Ishikawa (cell line): ENCODE data around the gene A3GALT2.

Source experiments
- CEBPB ChIP-seq: IDR thresholded peaks from 2 replicates; pipeline ENCODE4 v1.6.1; 2012
- CREB1 ChIP-seq: IDR thresholded peaks from 2 replicates; pipeline ENCODE4 v1.6.1; 2012; ENCODE audit warnings: low read depth
- EGR1 ChIP-seq: IDR thresholded peaks from 2 replicates; pipeline ENCODE4 v1.6.1; 2012
- EP300 ChIP-seq: IDR thresholded peaks from 2 replicates; pipeline ENCODE4 v1.6.1; 2012; ENCODE audit warnings: borderline replicate concordance
- FOXM1 ChIP-seq: IDR thresholded peaks from 2 replicates; pipeline ENCODE4 v1.6.1; 2012; ENCODE audit warnings: low read depth, borderline replicate concordance
- NFIC ChIP-seq: IDR thresholded peaks from 2 replicates; pipeline ENCODE4 v1.6.1; 2012
- RAD21 ChIP-seq: IDR thresholded peaks from 2 replicates; pipeline ENCODE4 v1.6.1; 2012; ENCODE audit warnings: low read depth
- TAF1 ChIP-seq: IDR thresholded peaks from 2 replicates; pipeline ENCODE4 v1.6.1; 2012; ENCODE audit warnings: low read depth, mild to moderate bottlenecking
- TCF12 ChIP-seq: IDR thresholded peaks from 2 replicates; pipeline ENCODE4 v1.6.1; 2012; ENCODE audit warnings: low read depth
- TEAD4 ChIP-seq: IDR thresholded peaks from 2 replicates; pipeline ENCODE4 v1.6.1; 2012
- USF1 ChIP-seq: IDR thresholded peaks from 2 replicates; pipeline ENCODE4 v1.6.1; 2012
- YY1 ChIP-seq: IDR thresholded peaks from 2 replicates; pipeline ENCODE4 v1.6.1; 2012; ENCODE audit warnings: low read depth
- ZBTB7A ChIP-seq: IDR thresholded peaks from 2 replicates; pipeline ENCODE4 v1.6.1; 2012; ENCODE audit warnings: low read depth
- TF ChIP-seq, protein P1 (sequence below): IDR thresholded peaks from 2 replicates; pipeline ENCODE4 v1.6.1; 2012; ENCODE audit warnings: low read depth, mild to moderate bottlenecking
- TF ChIP-seq, protein P2 (sequence below): IDR thresholded peaks from 2 replicates; pipeline ENCODE4 v1.6.1; 2012

A3GALT2 gene

GRCh38 chr1:33275195-33275594 is 45.7 kb downstream of the A3GALT2 start:
- TF ChIP-seq YY1 (no peak), ZBTB7A (no peak), TAF1 (no peak), USF1 (no peak), CREB1 (no peak), TCF12 (no peak), EP300 (no peak)
- TF ChIP-seq, protein P1, sequence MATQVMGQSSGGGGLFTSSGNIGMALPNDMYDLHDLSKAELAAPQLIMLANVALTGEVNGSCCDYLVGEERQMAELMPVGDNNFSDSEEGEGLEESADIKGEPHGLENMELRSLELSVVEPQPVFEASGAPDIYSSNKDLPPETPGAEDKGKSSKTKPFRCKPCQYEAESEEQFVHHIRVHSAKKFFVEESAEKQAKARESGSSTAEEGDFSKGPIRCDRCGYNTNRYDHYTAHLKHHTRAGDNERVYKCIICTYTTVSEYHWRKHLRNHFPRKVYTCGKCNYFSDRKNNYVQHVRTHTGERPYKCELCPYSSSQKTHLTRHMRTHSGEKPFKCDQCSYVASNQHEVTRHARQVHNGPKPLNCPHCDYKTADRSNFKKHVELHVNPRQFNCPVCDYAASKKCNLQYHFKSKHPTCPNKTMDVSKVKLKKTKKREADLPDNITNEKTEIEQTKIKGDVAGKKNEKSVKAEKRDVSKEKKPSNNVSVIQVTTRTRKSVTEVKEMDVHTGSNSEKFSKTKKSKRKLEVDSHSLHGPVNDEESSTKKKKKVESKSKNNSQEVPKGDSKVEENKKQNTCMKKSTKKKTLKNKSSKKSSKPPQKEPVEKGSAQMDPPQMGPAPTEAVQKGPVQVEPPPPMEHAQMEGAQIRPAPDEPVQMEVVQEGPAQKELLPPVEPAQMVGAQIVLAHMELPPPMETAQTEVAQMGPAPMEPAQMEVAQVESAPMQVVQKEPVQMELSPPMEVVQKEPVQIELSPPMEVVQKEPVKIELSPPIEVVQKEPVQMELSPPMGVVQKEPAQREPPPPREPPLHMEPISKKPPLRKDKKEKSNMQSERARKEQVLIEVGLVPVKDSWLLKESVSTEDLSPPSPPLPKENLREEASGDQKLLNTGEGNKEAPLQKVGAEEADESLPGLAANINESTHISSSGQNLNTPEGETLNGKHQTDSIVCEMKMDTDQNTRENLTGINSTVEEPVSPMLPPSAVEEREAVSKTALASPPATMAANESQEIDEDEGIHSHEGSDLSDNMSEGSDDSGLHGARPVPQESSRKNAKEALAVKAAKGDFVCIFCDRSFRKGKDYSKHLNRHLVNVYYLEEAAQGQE = no peak

- TF ChIP-seq USF1 = no peak
- TF ChIP-seq FOXM1 = no peak
- TF ChIP-seq CEBPB = no peak
Measured at GRCh38 chr1:33274446-33274845, 46.5 kb downstream of the A3GALT2 start.

- no peak for TF ChIP-seq EGR1
- TF ChIP-seq, protein P1 = no peak
- no peak for TF ChIP-seq TEAD4
- TF ChIP-seq RAD21 = no peak
- no peak for TF ChIP-seq EP300
- TF ChIP-seq TCF12 = no peak
- no peak for TF ChIP-seq USF1
- no peak for TF ChIP-seq ZBTB7A
- no peak for TF ChIP-seq FOXM1
- no peak for TF ChIP-seq CREB1
- no peak for TF ChIP-seq NFIC
- no peak for TF ChIP-seq TAF1
- TF ChIP-seq, protein P2, sequence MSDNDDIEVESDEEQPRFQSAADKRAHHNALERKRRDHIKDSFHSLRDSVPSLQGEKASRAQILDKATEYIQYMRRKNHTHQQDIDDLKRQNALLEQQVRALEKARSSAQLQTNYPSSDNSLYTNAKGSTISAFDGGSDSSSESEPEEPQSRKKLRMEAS = no peak
- TF ChIP-seq YY1 = no peak
- TF ChIP-seq CEBPB = no peak
Measured at GRCh38 chr1:33273961-33274371, 46.9 kb downstream of the A3GALT2 start.

GRCh38 chr1:33273406-33273805 is 47.5 kb downstream of the A3GALT2 start:
- TF ChIP-seq CREB1 (no peak), YY1 (no peak), EGR1 (no peak), EP300 (no peak), TEAD4 (no peak), FOXM1 (no peak), RAD21 (no peak), NFIC (no peak), TAF1 (no peak), CEBPB (no peak), ZBTB7A (no peak), USF1 (no peak), TCF12 (no peak)
- TF ChIP-seq, protein P2 = no peak
- TF ChIP-seq, protein P1 = no peak
